Measurements from ENCODE around the gene SCAMP1.

Gene SCAMP1

GRCh38 chr5:78500028-78500427, 139.6 kb downstream of the SCAMP1 start (continued):
- no peak for TF ChIP-seq EGR2 (tag by site-specific recombination; IDR thresholded peaks at IDR 0.05; ENCODE audit: low read depth)
- no peak for TF ChIP-seq ZNF660 (tag by site-specific recombination; IDR thresholded peaks at IDR 0.05)
- no peak for TF ChIP-seq GFI1B (tag by site-specific recombination; IDR thresholded peaks at IDR 0.05)
- no peak for TF ChIP-seq ZNF274 (IDR thresholded peaks at IDR 0.05; ENCODE audit: low read length)
- no peak for TF ChIP-seq ZNF274 (tag by site-specific recombination; IDR thresholded peaks at IDR 0.05; ENCODE audit: borderline replicate concordance)
- no peak for TF ChIP-seq ZBTB21 (tag by site-specific recombination; IDR thresholded peaks at IDR 0.05)
- TF ChIP-seq PRDM2 (tag by site-specific recombination; IDR thresholded peaks at IDR 0.05; ENCODE audit: borderline replicate concordance) = no peak
- no peak for TF ChIP-seq ZNF514 (tag by site-specific recombination; IDR thresholded peaks at IDR 0.05)
- no peak for TF ChIP-seq ZNF10 (tag by site-specific recombination; IDR thresholded peaks at IDR 0.05)

- Histone ChIP-seq H3K36me3 (ENCODE audit: control insufficient read depth in 2 of 2, insufficient read depth in 1 of 2, low read length in 2 of 2) (no peaks in the 10 kb centered on the region), H3K9me3 (ENCODE audit: control insufficient read depth, insufficient read depth, low read depth, low read length) (no peaks in the 10 kb centered on the region), H3K27ac (ENCODE audit: extremely low read depth, low read depth, low read length) (no peak overlapping the region), H3K4me3 (ENCODE audit: low read depth, low read length) (no peak overlapping the region), H3K4me1 (ENCODE audit: control insufficient read depth, insufficient read depth, low read length) (peaks cover 29% of the 10 kb centered on the region)
- TF ChIP-seq ZNF664 (tag by site-specific recombination; IDR thresholded peaks at IDR 0.05) (peak; percentile 73), ZNF704 (tag by site-specific recombination; IDR thresholded peaks at IDR 0.05) (no peak)
- ChIA-PET POLR2A (no interaction called here), CTCF (no interaction called here)
Measured at GRCh38 chr5:78500871-78501270, 140.5 kb downstream of the SCAMP1 start.

- POLR2A ChIA-PET = no interaction called here
- Histone ChIP-seq H3K9me3 (ENCODE audit: control insufficient read depth, insufficient read depth, low read depth, low read length) (no peaks in the 10 kb centered on the region), H3K27ac (ENCODE audit: extremely low read depth, low read depth, low read length) (no peak overlapping the region), H3K36me3 (ENCODE audit: control insufficient read depth in 2 of 2, insufficient read depth in 1 of 2, low read length in 2 of 2) (no peaks in the 10 kb centered on the region), H3K4me3 (ENCODE audit: low read depth, low read length) (no peak overlapping the region), H3K4me1 (ENCODE audit: control insufficient read depth, insufficient read depth, low read length) (peaks cover 37% of the 10 kb centered on the region)
- CTCF ChIA-PET = interaction anchor here (1.1 to 1.7 kb wide), 3 partner anchors 16 to 32 kb away, joined by 3 to 5 read pairs (median 4); no protein-coding TSS in a partner anchor
- TF ChIP-seq ZNF639 (tag by site-specific recombination; IDR thresholded peaks at IDR 0.05) = no peak
- TF ChIP-seq ZNF692 (tag by site-specific recombination; IDR thresholded peaks at IDR 0.05) = no peak
- no peak for TF ChIP-seq KLF17 (tag by site-specific recombination; IDR thresholded peaks at IDR 0.05)
- TF ChIP-seq PRDM6 (tag by site-specific recombination; IDR thresholded peaks at IDR 0.05) = peak; percentile 79
- no peak for TF ChIP-seq ZNF324 (tag by site-specific recombination; IDR thresholded peaks at IDR 0.05)
- no peak for TF ChIP-seq SP2 (tag by site-specific recombination; IDR thresholded peaks at IDR 0.05)
- TF ChIP-seq MZF1 (tag by site-specific recombination; IDR thresholded peaks at IDR 0.05; ENCODE audit: borderline replicate concordance) = no peak
- peak; percentile 69 for TF ChIP-seq WT1 (tag by site-specific recombination; IDR thresholded peaks at IDR 0.05)
- no peak for TF ChIP-seq ZEB2 (tag by site-specific recombination; IDR thresholded peaks at IDR 0.05)
Measured at GRCh38 chr5:78501411-78502352, 141.3 kb downstream of the SCAMP1 start.
